Fibroblast of pulmonary artery (primary cell): Measurements from ENCODE around the gene SLCO3A1.

ENCODE experiments used
- DNase-seq: peaks from one replicate; pipeline ENCODE4 v3.0.0-alpha.2; 2010; ENCODE audit warnings: low read depth
- H3K4me3 ChIP-seq: replicated peaks from 2 replicates; pipeline ENCODE4 v1.5.1; 2011; ENCODE audit warnings: low read depth, mild to moderate bottlenecking, control low read depth, low read length, moderate library complexity
- CTCF ChIP-seq: IDR thresholded peaks from 2 replicates; pipeline ENCODE4 v1.5.1; 2011; ENCODE audit warnings: mild to moderate bottlenecking, control low read depth, low read length, inconsistent platforms; ENCODE audit errors: missing control alignments

Gene SLCO3A1

GRCh38 chr15:92012368-92012629 is 158.8 kb downstream of the SLCO3A1 start:
- no peak for DNase-seq
- no peak for TF ChIP-seq CTCF
- H3K4me3 ChIP-seq = no peak overlapping the region

DNA sequence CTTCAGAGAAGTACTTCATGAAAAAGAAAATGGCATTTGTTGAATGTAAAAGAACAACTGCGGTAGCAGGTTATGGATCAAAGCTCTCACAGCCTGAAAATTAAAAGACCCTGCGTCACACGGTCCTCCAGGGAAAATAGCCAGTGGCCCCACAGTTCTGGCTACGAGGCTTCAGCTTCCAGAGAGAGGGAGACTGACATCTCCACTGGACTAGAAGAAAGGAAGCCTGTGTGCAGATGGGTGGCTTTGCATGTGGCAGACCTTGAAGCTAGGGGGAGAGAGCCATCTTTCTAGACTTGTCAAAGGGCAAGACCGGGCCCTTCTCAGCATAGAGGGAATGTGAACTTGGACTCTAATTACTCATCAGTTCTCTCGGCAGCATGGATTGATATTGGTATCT is 159.4 kb downstream of the SLCO3A1 start:
- TF ChIP-seq CTCF = no peak
- no peak for DNase-seq
- H3K4me3 ChIP-seq = no peak overlapping the region

GRCh38 chr15:92014281-92015030 is 160.9 kb downstream of the SLCO3A1 start:
- TF ChIP-seq CTCF = no peak
- H3K4me3 ChIP-seq = no peak overlapping the region
- peak; percentile 12 for DNase-seq

GRCh38 chr15:92017882-92018534 is 164.5 kb downstream of the SLCO3A1 start:
- H3K4me3 ChIP-seq = no peak overlapping the region
- DNase-seq = no peak
- TF ChIP-seq CTCF = no peak

GRCh38 chr15:92018535-92019239 is 165.2 kb downstream of the SLCO3A1 start:
- no peak for TF ChIP-seq CTCF
- DNase-seq = no peak
- H3K4me3 ChIP-seq = no peak overlapping the region

DNA sequence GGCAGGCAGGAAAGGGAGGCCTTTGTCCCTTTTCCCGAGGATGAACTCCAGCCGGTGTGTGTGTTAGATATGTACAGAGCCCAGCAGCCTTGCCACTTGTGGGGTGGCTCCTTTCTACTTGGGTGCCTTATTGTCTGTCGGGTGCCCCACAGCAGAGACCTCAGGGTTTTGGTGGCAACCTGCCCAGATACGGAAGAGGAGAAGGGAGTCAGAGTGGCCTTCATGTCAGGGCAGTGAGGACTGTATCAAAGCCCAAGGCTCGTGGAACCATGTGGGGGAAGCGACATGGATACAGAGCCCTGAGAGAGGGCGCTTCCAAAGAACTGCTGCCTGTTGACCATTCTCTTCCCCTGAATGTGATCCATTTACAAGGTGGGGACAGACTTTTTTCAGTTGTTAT is 166.2 kb downstream of the SLCO3A1 start:
- TF ChIP-seq CTCF = no peak
- no peak overlapping the region for H3K4me3 ChIP-seq

More for the DNA sequence above, 166.2 kb downstream of the SLCO3A1 start:
- DNase-seq = no peak
